CD14-positive monocyte (primary cell): Measurements from ENCODE around the gene ITPR3. TPM values are rescaled to one million over a fixed set of nuclear protein-coding genes. Genes with fewer than 3 reads are reported as not detected.

Experiments used
- DNase-seq, 3 donors: peaks; one replicate each; pipeline ENCODE4 v3.0.0-alpha.2; 2011 to 2022
- H2AFZ ChIP-seq: 2 replicates; pipeline ENCODE4 v1.6.0; 2012; ENCODE audit warnings: mild to moderate bottlenecking, low read depth, low read length, inconsistent platforms; ENCODE audit not compliant: insufficient read depth, poor library complexity, severe bottlenecking
- H3K27ac ChIP-seq, 2 donors: 1 replicate in 1 of 2; 2 replicates in 1 of 2; pipeline ENCODE4 v1.5.1; 2012 to 2013; ENCODE audit warnings: low read length in 2 of 2, control low read depth in 1 of 2, inconsistent platforms in 1 of 2, low read depth in 1 of 2, mild to moderate bottlenecking in 1 of 2
- H3K27me3 ChIP-seq, 2 donors: one replicate each; pipeline versions ENCODE4 v1.6.0 to v1.6.1; 2011 to 2013; ENCODE audit warnings: low read length in 2 of 2; ENCODE audit not compliant: control insufficient read depth in 2 of 2, insufficient read depth in 2 of 2
- H3K36me3 ChIP-seq, 2 donors: replicated peaks in 1 of 2; 1 replicate in 1 of 2; 2 replicates in 1 of 2; pipeline versions ENCODE4 v1.5.1 to v1.6.1; 2012 to 2013; ENCODE audit warnings: low read length in 2 of 2, control low read depth in 1 of 2, inconsistent platforms in 1 of 2, mild to moderate bottlenecking in 1 of 2; ENCODE audit not compliant: insufficient read depth in 2 of 2, control insufficient read depth in 1 of 2
- H3K4me1 ChIP-seq, 2 donors: 1 replicate in 1 of 2; 2 replicates in 1 of 2; pipeline versions ENCODE4 v1.5.1 to v1.6.1; 2012 to 2013; ENCODE audit warnings: low read length in 2 of 2, control low read depth in 1 of 2, inconsistent platforms in 1 of 2, mild to moderate bottlenecking in 1 of 2, moderate library complexity in 1 of 2; ENCODE audit not compliant: insufficient read depth in 2 of 2, control insufficient read depth in 1 of 2
- H3K4me2 ChIP-seq: replicated peaks from 2 replicates; pipeline ENCODE3; 2012; ENCODE audit warnings: low read length, moderate library complexity, mild to moderate bottlenecking; ENCODE audit not compliant: poor library complexity, severe bottlenecking; ENCODE audit errors: extremely low read depth
- H3K4me3 ChIP-seq, 3 experiments: fragments of 200-600 bp in 1 of 3; sonication (generic) in 1 of 3; replicated peaks in 1 of 3; 1 replicate in 2 of 3; 2 replicates in 1 of 3; pipeline ENCODE4 v1.5.1; 2011 to 2013; ENCODE audit warnings: low read length in 3 of 3, mild to moderate bottlenecking in 3 of 3, control low read depth in 2 of 3, low read depth in 2 of 3, inconsistent platforms in 1 of 3, moderate library complexity in 1 of 3
- H3K79me2 ChIP-seq: 2 replicates; pipeline ENCODE4 v1.6.0; 2012; ENCODE audit warnings: mild to moderate bottlenecking, control low read depth, inconsistent platforms, low read length, moderate library complexity; ENCODE audit not compliant: insufficient read depth
- H3K9ac ChIP-seq: 2 replicates; pipeline ENCODE4 v1.6.0; 2017; ENCODE audit warnings: low read length, mild to moderate bottlenecking; ENCODE audit not compliant: insufficient read depth, poor library complexity, severe bottlenecking
- H3K9me3 ChIP-seq, 2 donors: replicated peaks in 1 of 2; 1 replicate in 1 of 2; 2 replicates in 1 of 2; pipeline versions ENCODE4 v1.5.1 to v1.6.1; 2012 to 2013; ENCODE audit warnings: low read length in 2 of 2, control low read depth in 1 of 2; ENCODE audit not compliant: control insufficient read depth in 1 of 2, insufficient read depth in 1 of 2
- H4K20me1 ChIP-seq: 2 replicates; pipeline ENCODE4 v1.6.0; 2012; ENCODE audit warnings: mild to moderate bottlenecking, low read length, control low read depth, moderate library complexity; ENCODE audit not compliant: insufficient read depth
- H3K27ac Mint-ChIP-seq, 7 donors: one replicate each; pipeline ENCODE4 v1.8.0; 2020; ENCODE audit warnings: mild to moderate bottlenecking in 7 of 7, mixed read lengths in 7 of 7, moderate library complexity in 6 of 7, inconsistent platforms in 2 of 7
- H3K27me3 Mint-ChIP-seq, 3 donors: one replicate each; pipeline ENCODE4 v1.8.0; 2021 to 2022; ENCODE audit warnings: low read depth in 3 of 3, mild to moderate bottlenecking in 3 of 3, mixed read lengths in 3 of 3, moderate library complexity in 3 of 3, inconsistent platforms in 1 of 3
- H3K36me3 Mint-ChIP-seq, 2 donors: one replicate each; pipeline ENCODE4 v1.8.0; 2020; ENCODE audit warnings: mixed read lengths in 2 of 2, inconsistent platforms in 1 of 2, mild to moderate bottlenecking in 1 of 2
- H3K4me1 Mint-ChIP-seq: one replicate; pipeline ENCODE4 v1.8.0; 2020; ENCODE audit warnings: mild to moderate bottlenecking, mixed read lengths
- H3K4me3 Mint-ChIP-seq, 2 donors: one replicate each; pipeline ENCODE4 v1.8.0; 2020; ENCODE audit warnings: mild to moderate bottlenecking in 2 of 2, mixed read lengths in 2 of 2, moderate library complexity in 1 of 2
- H3K9me3 Mint-ChIP-seq, 7 donors: one replicate each; pipeline ENCODE4 v1.8.0; 2020 to 2022; ENCODE audit warnings: mixed read lengths in 7 of 7, mild to moderate bottlenecking in 6 of 7, moderate library complexity in 6 of 7, inconsistent platforms in 2 of 7
- CTCF ChIP-seq: fragments of 200-600 bp; IDR thresholded peaks from one replicate; pipeline ENCODE4 v1.8.0; 2022; ENCODE audit warnings: antibody characterized with exemption, mild to moderate bottlenecking
- WGBS: methylation state at CpG from one replicate; pipeline ENCODE4 v1.1.5; 2013; ENCODE audit warnings: missing lambda C conversion rate; ENCODE audit not compliant: insufficient coverage; 5-methylcytosine and 5-hydroxymethylcytosine counted together
- intact Hi-C, 2 donors: fragments of 100-400 bp; cut with micrococcal nuclease; formaldehyde crosslinking; loops; one replicate each; pipeline versions ENCODE4 v1.15.0 to v1.15.1; 2023
- polyA plus RNA-seq, 3 donors: library from polyadenylated mRNA; depleted of rRNA in 1 of 3; unstranded in 2 of 3; stranded (reverse) in 1 of 3; fragments of 300-500 nt in 2 of 3; fragments of >200 nt in 1 of 3; fragmentation: Illumina TruSeq in 2 of 3; gene quantifications; 1 replicate in 2 of 3; 2 replicates in 1 of 3; pipeline ENCODE4 v1.2.3, GENCODE V29; 2012 to 2021

Gene ITPR3
- polyA plus RNA-seq, 3 donors: 1.8 TPM; not detected in 2

- no peak overlapping the region for H3K4me2 ChIP-seq
- H3K9me3 ChIP-seq: no peaks in the 10 kb centered on the region
- intact Hi-C loops: no loop called here
- 77% methylated on average over 9 of the region's 15 CpGs for WGBS
- H3K79me2 ChIP-seq: no peaks in the 10 kb centered on the region
- no peaks in the 10 kb centered on the region for H3K27me3 ChIP-seq
- H3K4me3 ChIP-seq: no peak overlapping the region
- Mint-ChIP-seq H3K36me3 (peaks cover 10 to 41% of the 10 kb centered on the region in 2 donors), H3K9me3 (peaks cover 0 to 2% (median 0%) of the 10 kb centered on the region in 7 donors), H3K4me1 (no peaks in the 10 kb centered on the region), H3K27me3 (peaks cover 0 to 2% (median 0%) of the 10 kb centered on the region in 3 donors), H3K4me3 (no peak overlapping the region), H3K27ac (no peak overlapping the region)
- H3K27ac ChIP-seq: no peak overlapping the region
- H4K20me1 ChIP-seq: no peaks in the 10 kb centered on the region
- no peaks in the 10 kb centered on the region for H3K36me3 ChIP-seq
- no peak for DNase-seq
- no peak overlapping the region for H3K9ac ChIP-seq
- H2AFZ ChIP-seq: no peak overlapping the region
- no peak for TF ChIP-seq CTCF
- H3K4me1 ChIP-seq: no peaks in the 10 kb centered on the region
Measured at GRCh38 chr6:33683051-33683571, 62.0 kb downstream of the ITPR3 start.

GRCh38 chr6:33683576-33684427 lies 62.7 kb downstream of the ITPR3 start:
- Mint-ChIP-seq H3K27ac (no peak overlapping the region), H3K9me3 (peaks cover 0 to 2% (median 0%) of the 10 kb centered on the region in 7 donors), H3K36me3 (peaks cover 9 to 42% of the 10 kb centered on the region in 2 donors), H3K27me3 (peaks cover 0 to 2% (median 0%) of the 10 kb centered on the region in 3 donors), H3K4me3 (no peak overlapping the region), H3K4me1 (no peaks in the 10 kb centered on the region)
- H3K4me1 ChIP-seq: no peaks in the 10 kb centered on the region
- no peaks in the 10 kb centered on the region for H3K27me3 ChIP-seq
- no peaks in the 10 kb centered on the region for H4K20me1 ChIP-seq
- intact Hi-C loops: no loop called here
- WGBS: 96% methylated on average over 16 of the region's 19 CpGs
- no peak overlapping the region for H3K4me3 ChIP-seq
- H3K79me2 ChIP-seq: no peaks in the 10 kb centered on the region
- no peak for DNase-seq
- no peak for TF ChIP-seq CTCF
- no peak overlapping the region for H3K4me2 ChIP-seq
- no peak overlapping the region for H3K27ac ChIP-seq
- no peak overlapping the region for H3K9ac ChIP-seq
- no peaks in the 10 kb centered on the region for H3K9me3 ChIP-seq
- H3K36me3 ChIP-seq: no peaks in the 10 kb centered on the region
- no peak overlapping the region for H2AFZ ChIP-seq
